T-helper 2 cell treated with Interferon-gamma antibody and Interleukin-4, amounts not matched to agents 5 μg/mL and 100 μg/mL, for 36 hours (primary cell): ENCODE measurements around the gene CCDC141.

Source experiments
- DNase-seq: peaks from one replicate; pipeline ENCODE4 v3.0.0; 2021; ENCODE audit warnings: low spot score
- H3K27ac Mint-ChIP-seq: one replicate; pipeline ENCODE4 v1.8.0; 2021; ENCODE audit warnings: mild to moderate bottlenecking, mixed read lengths
- H3K27me3 Mint-ChIP-seq: one replicate; pipeline ENCODE4 v1.8.0; 2021; ENCODE audit warnings: low read depth, mixed read lengths
- H3K36me3 Mint-ChIP-seq: one replicate; pipeline ENCODE4 v1.8.0; 2021; ENCODE audit warnings: low read depth, mixed read lengths
- H3K4me1 Mint-ChIP-seq: one replicate; pipeline ENCODE4 v1.8.0; 2021; ENCODE audit warnings: low read depth, mixed read lengths
- H3K4me3 Mint-ChIP-seq: one replicate; pipeline ENCODE4 v1.8.0; 2022; ENCODE audit warnings: mild to moderate bottlenecking, moderate library complexity, mixed read lengths
- H3K9me3 Mint-ChIP-seq: one replicate; pipeline ENCODE4 v1.8.0; 2021; ENCODE audit warnings: mixed read lengths

CCDC141 gene

GRCh38 chr2:178825183-178825582 is 224.8 kb downstream of the CCDC141 start:
- Mint-ChIP-seq H3K4me1 (peaks cover 8% of the 10 kb centered on the region), H3K4me3 (no peak overlapping the region), H3K9me3 (no peaks in the 10 kb centered on the region), H3K27ac (no peak overlapping the region), H3K27me3 (no peaks in the 10 kb centered on the region), H3K36me3 (peaks cover 9% of the 10 kb centered on the region)
- DNase-seq = no peak

GRCh38 chr2:178824181-178824580 is 225.8 kb downstream of the CCDC141 start:
- H3K4me3 Mint-ChIP-seq = no peak overlapping the region
- peaks cover 14% of the 10 kb centered on the region for H3K4me1 Mint-ChIP-seq
- no peak overlapping the region for H3K27ac Mint-ChIP-seq
- no peaks in the 10 kb centered on the region for H3K27me3 Mint-ChIP-seq
- no peak for DNase-seq
- no peaks in the 10 kb centered on the region for H3K9me3 Mint-ChIP-seq
- peaks cover 8% of the 10 kb centered on the region for H3K36me3 Mint-ChIP-seq

GRCh38 chr2:178819992-178820391 is 229.9 kb downstream of the CCDC141 start:
- H3K36me3 Mint-ChIP-seq = peaks cover 4% of the 10 kb centered on the region
- H3K27me3 Mint-ChIP-seq = no peaks in the 10 kb centered on the region
- no peaks in the 10 kb centered on the region for H3K9me3 Mint-ChIP-seq
- peak overlapping the region; percentile 93 for H3K27ac Mint-ChIP-seq
- H3K4me1 Mint-ChIP-seq = peaks cover 22% of the 10 kb centered on the region
- peak overlapping the region; percentile 78 for H3K4me3 Mint-ChIP-seq
- peak; percentile 28 for DNase-seq

- H3K36me3 Mint-ChIP-seq = peaks cover 4% of the 10 kb centered on the region
- H3K4me1 Mint-ChIP-seq = peaks cover 22% of the 10 kb centered on the region
- no peak overlapping the region for H3K4me3 Mint-ChIP-seq
- DNase-seq = no peak
- no peak overlapping the region for H3K27ac Mint-ChIP-seq
- H3K27me3 Mint-ChIP-seq = no peaks in the 10 kb centered on the region
- H3K9me3 Mint-ChIP-seq = no peaks in the 10 kb centered on the region
These were observed 230.6 kb downstream of the CCDC141 start for GRCh38 chr2:178819147-178819875.

GRCh38 chr2:178811901-178812300 is 238.0 kb downstream of the CCDC141 start:
- Mint-ChIP-seq H3K36me3 (no peaks in the 10 kb centered on the region), H3K4me3 (no peak overlapping the region), H3K4me1 (no peaks in the 10 kb centered on the region), H3K27ac (no peak overlapping the region), H3K9me3 (no peaks in the 10 kb centered on the region), H3K27me3 (no peaks in the 10 kb centered on the region)
- no peak for DNase-seq

GRCh38 chr2:178811045-178811444 is 238.9 kb downstream of the CCDC141 start:
- no peak for DNase-seq
- no peaks in the 10 kb centered on the region for H3K27me3 Mint-ChIP-seq
- no peak overlapping the region for H3K4me3 Mint-ChIP-seq
- no peak overlapping the region for H3K27ac Mint-ChIP-seq
- no peaks in the 10 kb centered on the region for H3K9me3 Mint-ChIP-seq
- H3K36me3 Mint-ChIP-seq = no peaks in the 10 kb centered on the region
- no peaks in the 10 kb centered on the region for H3K4me1 Mint-ChIP-seq

- no peak for DNase-seq
- H3K4me1 Mint-ChIP-seq = no peaks in the 10 kb centered on the region
- no peak overlapping the region for H3K4me3 Mint-ChIP-seq
- no peaks in the 10 kb centered on the region for H3K36me3 Mint-ChIP-seq
- no peaks in the 10 kb centered on the region for H3K9me3 Mint-ChIP-seq
- H3K27ac Mint-ChIP-seq = no peak overlapping the region
- H3K27me3 Mint-ChIP-seq = no peaks in the 10 kb centered on the region
These were observed 239.5 kb downstream of the CCDC141 start for GRCh38 chr2:178810422-178810821.

GRCh38 chr2:178807227-178808008 is 242.5 kb downstream of the CCDC141 start, which contains the start of gene TTN:
Gene TTN, minus strand, starts transcription at chr2:178807423. Its CDS starts 2,781 bp downstream, at chr2:178804642.
- DNase-seq = no peak
- H3K4me3 Mint-ChIP-seq = no peak within 1 kb of the TSS
- no peaks in the 10 kb centered on the region for H3K36me3 Mint-ChIP-seq
- no peaks in the 10 kb centered on the region for H3K9me3 Mint-ChIP-seq
- H3K27ac Mint-ChIP-seq = no peak within 1 kb of the TSS
- H3K27me3 Mint-ChIP-seq = no peaks in the 10 kb centered on the region
- H3K4me1 Mint-ChIP-seq = no peaks in the 10 kb centered on the region

GRCh38 chr2:178806543-178806942 is 243.4 kb downstream of the CCDC141 start:
- Mint-ChIP-seq H3K4me3 (no peak overlapping the region), H3K9me3 (no peaks in the 10 kb centered on the region), H3K27ac (no peak overlapping the region), H3K4me1 (no peaks in the 10 kb centered on the region), H3K27me3 (no peaks in the 10 kb centered on the region), H3K36me3 (no peaks in the 10 kb centered on the region)
- no peak for DNase-seq

GRCh38 chr2:178805457-178805856 is 244.5 kb downstream of the CCDC141 start:
- Mint-ChIP-seq H3K27me3 (no peaks in the 10 kb centered on the region), H3K4me1 (no peaks in the 10 kb centered on the region), H3K27ac (no peak overlapping the region), H3K9me3 (no peaks in the 10 kb centered on the region), H3K4me3 (no peak overlapping the region), H3K36me3 (no peaks in the 10 kb centered on the region)
- DNase-seq = no peak

GRCh38 chr2:178804791-178805190 is 245.1 kb downstream of the CCDC141 start:
- Mint-ChIP-seq H3K9me3 (no peaks in the 10 kb centered on the region), H3K36me3 (no peaks in the 10 kb centered on the region), H3K4me1 (no peaks in the 10 kb centered on the region), H3K27ac (no peak overlapping the region), H3K27me3 (no peaks in the 10 kb centered on the region), H3K4me3 (no peak overlapping the region)
- no peak for DNase-seq

- no peak for DNase-seq
- H3K4me1 Mint-ChIP-seq = no peaks in the 10 kb centered on the region
- H3K4me3 Mint-ChIP-seq = no peak overlapping the region
- H3K36me3 Mint-ChIP-seq = no peaks in the 10 kb centered on the region
- H3K9me3 Mint-ChIP-seq = no peaks in the 10 kb centered on the region
- no peak overlapping the region for H3K27ac Mint-ChIP-seq
- H3K27me3 Mint-ChIP-seq = no peaks in the 10 kb centered on the region
These were observed 249.4 kb downstream of the CCDC141 start for GRCh38 chr2:178800510-178800909.

- no peaks in the 10 kb centered on the region for H3K4me1 Mint-ChIP-seq
- no peaks in the 10 kb centered on the region for H3K27me3 Mint-ChIP-seq
- no peak overlapping the region for H3K27ac Mint-ChIP-seq
- H3K4me3 Mint-ChIP-seq = no peak overlapping the region
- no peak for DNase-seq
- H3K9me3 Mint-ChIP-seq = no peaks in the 10 kb centered on the region
- no peaks in the 10 kb centered on the region for H3K36me3 Mint-ChIP-seq
These were observed 250.6 kb downstream of the CCDC141 start for GRCh38 chr2:178799305-178799704.

GRCh38 chr2:178796079-178796677 is 253.8 kb downstream of the CCDC141 start:
- DNase-seq = no peak
- Mint-ChIP-seq H3K4me1 (peaks cover 7% of the 10 kb centered on the region), H3K27me3 (no peaks in the 10 kb centered on the region), H3K27ac (no peak overlapping the region), H3K9me3 (no peaks in the 10 kb centered on the region), H3K36me3 (peaks cover 6% of the 10 kb centered on the region), H3K4me3 (no peak overlapping the region)
